Nucleus accumbens (tissue), 56 donors: ENCODE data around the gene CARHSP1.
"Not testable (repeated sequence)": the region's sequence is repeated elsewhere in the genome, so short reads cannot be mapped to it uniquely, and the experiment has no call there.

Source experiments
- DNase-seq, 56 donors: peaks; one replicate each; lab custom pipeline; 2025; lab: John Stamatoyannopoulos, UW

Gene CARHSP1

DNA sequence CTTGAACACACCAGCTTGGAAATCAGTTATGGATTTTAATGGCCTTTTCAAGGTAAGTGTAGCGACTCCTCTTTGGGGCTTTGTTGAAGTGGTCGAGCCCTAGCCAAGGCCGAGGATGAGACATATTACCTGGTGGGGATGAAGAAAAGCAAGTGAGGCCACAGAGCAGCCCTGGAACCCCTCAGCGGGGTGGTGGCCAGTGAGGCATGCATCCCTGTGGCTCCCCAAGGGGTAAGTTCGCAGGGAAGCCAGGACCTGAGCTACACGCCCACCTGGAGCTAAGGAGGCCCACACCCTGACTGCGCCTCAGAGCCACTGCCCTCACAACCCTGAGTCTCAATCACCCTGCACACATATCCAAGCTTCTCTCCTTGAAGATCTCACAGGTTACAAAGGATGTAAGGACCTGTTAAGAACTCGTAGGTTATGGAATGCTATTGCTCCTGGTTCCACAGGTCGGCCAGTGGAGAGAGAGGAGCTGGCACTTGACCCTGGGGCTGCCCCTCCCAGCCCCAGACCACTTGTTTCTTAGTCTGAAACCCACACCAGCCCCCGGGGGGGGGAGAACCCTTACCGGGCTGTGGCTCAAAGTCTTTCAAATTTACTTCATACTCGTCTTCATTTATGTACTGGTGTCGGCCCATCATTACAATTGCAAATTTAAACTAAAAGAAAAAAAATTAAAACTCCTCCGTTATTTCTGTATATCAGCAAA is 25.3 kb upstream of the CARHSP1 start:
- DNase-seq = no peak

DNA sequence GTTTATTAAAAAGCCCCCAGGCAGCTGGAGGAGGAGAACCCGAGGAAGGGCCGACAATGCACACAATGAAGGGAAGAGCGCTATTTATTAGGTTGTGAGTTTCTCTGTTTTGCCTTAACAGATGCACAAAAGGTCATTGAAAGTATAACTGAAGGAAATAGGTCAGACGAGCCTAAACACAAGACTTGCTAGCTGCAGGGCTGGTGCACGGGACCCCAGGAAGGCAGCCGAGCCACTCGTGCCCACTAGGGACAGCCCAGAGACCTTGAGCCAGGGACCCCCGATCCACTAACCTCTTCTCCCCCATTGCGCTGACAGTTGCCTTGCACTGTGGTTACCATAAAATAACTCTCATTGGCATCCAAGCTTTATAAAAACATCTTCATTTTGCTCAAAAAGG is 24.6 kb upstream of the CARHSP1 start:
- no peak for DNase-seq

DNA sequence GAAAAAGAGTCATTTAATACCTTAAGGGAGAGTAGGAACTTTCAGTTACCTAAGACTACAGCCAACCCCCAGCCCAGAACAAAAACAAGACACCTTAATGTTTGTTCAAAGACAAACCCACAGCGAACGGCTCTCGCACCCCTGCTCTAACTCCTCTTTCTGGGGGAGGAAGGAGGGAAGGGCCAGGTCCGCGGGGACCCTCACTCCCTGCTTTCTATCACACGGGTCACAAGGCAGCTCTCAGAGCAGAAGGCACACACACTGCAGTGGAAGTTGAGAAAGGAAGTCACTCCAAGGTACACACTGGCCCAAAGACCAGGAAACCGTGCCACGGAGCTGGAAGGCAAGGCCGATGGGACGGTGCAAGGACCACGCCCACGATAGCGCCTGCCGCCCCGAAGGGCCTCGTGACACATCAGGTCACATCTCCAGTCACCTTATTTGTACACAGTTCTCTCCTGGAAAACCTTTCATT is 23.3 kb upstream of the CARHSP1 start:
- no peak for DNase-seq

DNA sequence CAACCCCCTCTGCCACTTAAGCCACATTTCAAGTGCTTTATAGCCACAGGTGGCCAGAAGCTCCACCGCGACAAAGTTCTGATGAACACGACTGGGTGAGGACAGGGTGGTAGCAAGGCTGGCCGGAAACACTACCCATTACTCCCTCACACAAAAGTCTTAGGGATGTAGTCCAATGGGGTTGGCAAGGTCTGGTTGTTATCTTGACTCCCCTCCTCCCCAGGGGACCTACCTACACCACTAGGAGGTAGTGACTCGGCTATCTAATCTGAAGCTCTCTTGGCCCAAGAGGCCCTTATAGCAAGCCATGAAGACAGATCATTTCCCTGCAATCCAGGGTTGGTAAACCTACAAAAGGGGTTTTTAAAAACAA is 21.7 kb upstream of the CARHSP1 start:
- no peak for DNase-seq

DNA sequence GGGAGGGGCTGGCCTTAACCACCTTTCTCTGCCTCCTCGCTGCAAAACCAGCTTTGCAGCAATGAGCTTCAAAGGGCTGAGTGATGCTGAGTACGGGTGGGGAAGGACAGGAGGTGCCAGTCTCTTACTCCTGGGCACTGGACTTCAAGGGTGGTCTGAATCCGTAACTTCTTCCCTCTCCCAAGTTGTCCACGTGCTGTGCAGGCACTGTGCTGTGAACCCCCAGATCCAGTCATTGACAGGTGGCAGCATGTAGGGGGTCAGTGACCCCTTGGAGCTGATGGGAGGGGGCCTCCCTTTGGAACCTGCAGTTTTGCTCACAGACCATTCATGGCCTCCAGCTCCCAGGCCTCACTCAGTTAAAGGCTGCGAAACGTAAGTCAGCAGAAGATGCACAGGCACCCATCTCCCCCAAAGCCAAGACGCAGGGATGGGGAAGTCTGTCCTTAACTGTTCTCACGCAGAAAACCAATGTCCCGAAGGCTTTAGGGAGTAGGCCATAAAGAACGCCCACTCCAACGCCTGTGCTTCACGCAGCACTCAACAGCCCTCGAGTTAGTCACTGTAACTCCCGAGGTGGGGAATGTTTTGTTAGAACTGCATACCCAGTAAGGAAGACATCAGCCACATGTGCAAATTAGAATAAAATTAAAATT is 21.2 kb upstream of the CARHSP1 start:
- peak in 1 of 56 donors; percentile 21 for DNase-seq

DNA sequence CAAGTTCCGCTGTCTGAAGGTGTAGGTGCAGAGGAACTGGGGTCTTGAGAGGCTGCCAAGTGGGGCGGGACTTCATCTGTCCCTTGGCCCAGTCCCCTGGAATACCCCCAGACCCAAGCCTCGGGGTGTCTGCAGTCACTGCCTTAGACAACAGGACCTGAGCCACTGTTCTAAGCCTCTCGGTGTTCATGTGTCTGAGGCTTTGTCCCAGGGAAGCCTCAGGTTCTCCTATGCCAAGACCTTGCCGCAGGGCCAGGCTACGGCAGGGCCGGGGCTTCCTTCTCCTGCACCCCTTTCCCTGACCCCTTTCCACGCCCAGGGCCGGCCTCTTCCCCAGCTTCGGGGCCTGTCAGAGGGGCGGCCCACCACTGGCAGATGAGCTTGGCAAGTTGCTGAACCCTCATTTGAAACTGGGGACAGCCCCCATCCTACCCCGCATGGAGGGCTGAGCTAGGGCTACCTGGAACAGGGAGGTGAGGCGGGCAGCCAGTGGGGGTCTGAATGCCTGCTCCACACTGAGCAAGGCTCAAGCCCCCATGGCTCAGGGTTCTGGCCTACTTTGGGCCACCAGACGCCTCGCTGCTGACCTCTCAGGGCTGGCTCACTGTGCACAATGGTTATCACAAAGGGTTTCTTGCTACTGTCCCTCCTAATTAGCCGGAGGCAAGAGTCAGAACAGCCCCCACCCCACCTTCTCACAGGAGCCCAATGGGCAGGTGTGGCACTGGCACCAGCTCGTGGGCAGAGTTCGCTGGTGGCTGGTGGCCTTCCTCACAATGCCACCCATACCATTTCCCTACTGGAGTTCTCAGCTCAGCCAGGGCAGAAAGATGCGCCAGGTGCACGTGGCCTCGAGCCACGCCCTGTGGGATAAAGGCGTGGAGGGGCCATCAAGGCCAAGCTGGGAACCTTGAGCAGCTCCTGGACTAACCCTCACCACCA is 20.4 kb upstream of the CARHSP1 start:
- no peak for DNase-seq

DNA sequence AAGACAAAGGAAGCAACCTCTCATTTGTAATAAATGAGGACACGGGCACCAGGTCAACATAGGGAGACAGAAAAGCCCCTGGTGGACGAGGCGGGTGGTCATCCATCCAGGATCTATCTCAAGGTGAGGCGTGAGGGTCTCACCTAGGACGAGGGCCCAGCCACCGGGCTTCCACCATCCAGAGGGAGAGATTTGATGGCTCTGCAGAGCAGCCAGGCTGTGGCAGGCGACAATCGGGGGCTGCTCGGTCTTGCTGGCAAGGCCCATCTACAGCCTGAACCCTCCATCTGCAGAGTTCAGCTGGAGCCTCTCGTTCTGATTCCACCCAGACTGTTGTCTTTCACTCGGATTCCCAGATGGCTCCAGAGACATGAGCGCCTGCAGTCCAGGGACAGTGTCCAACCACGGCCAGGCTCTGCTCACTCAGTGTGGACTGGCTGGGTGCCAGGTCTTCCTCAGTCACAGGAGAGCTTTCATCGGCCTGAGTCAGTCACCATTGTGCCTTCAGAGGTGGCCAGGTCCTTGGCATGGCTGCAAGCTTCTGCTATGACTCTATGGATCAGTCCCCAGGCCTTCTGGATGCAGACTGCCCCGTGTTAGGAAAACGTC is 19.2 kb upstream of the CARHSP1 start:
- peak in 50 of 56 donors; percentile 7 to 95 (median 46) for DNase-seq

DNA sequence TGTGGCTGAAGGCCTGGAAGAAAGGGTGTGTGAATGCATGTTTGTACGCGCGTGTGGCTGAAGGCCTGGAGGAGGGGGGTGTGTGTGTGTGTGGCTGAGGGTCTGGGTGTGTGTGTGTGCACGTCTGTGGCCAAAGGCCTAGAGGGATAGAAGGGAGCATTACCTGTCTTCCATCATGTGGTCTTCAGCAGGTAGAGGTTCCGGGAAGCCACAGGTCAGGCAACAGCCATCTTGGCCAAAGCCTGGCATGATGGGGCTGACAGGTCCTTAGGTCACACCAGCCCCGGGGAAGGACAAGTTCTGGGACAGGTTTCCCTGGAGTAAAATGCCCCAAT is 18.6 kb upstream of the CARHSP1 start:
- no peak for DNase-seq

DNA sequence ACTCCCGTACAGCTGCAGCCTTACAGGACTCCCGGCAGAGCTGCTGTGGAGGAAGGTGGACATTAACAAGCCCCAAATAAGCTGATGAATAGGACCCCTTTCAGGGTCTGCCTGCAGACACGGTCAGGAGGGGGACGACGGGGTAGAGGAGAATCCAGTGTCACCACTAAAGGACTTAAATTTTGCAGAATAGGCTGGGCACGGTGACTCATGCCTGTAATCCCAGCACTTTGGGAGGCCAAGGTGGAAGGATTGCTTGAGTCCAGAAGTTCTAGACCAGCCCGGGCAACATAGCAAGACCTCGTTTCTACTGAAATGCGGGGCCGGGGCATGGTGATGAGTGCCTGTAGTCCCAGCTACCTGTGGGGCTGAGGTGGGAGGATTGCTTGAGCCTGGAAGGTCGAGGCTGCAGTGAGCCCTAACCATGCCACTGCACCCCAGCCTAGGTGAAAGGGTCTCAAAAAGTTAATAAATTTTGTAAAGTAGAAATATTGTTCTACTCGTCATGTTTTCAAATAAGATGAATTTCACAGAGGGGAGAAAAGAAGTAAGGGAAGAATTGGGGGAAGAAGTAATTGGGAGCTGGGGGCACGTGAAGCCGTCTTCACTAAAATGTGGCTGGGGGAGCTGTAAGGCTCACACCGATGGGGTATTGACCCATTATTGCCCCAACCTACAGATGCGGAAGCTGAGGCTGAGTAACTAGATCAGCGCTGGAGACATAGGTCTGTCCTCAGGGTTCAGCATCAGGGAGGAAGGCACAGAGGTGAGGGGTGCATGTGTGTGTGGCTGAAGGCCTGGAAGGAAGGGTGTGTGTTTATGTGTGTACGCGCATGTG is 18.0 kb upstream of the CARHSP1 start:
- no peak for DNase-seq

DNA sequence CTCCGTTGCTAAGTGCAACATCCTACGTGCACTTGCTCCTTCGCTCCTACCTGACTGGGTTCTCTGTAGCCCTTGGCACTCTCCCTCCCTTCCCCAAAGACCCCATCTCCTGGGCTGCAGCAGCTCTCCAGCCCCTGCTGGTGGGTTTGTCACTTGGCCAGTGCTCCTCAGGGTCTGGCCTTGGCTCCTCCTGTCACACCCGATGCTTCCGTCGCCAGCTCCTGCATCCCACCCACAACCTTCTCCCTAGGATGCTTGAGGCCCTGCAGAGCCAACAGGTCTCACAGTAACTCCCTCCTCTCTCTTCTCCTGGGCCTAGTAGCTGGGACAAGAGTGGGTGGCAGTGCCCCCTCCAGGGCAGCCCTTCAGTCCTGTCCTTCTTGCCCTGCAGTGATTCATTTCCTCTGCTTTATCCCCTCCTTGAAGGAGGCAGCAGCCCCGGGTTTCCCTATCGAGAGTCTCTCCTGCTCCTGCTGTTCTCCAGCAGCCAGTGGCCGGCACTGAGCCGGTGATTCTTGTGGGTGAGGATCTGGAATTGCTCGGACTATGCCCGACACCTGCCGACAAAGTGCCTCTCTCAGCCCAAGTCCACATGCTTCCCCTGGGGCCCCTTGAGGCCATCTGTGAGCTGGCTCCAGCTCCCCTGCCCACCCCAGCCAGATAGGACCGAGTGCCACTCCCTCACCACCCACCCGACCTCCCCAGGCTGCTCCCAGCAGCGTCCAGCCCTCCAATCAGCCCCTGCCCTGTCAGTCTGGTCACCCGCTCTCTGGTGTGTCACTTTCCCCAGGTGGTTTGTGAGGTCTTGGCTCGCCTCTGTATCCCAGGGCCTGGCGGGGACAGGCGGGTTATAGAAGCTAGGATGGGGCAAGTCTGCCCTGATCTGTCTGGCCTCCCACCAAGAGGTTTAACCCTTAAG is 17.1 kb upstream of the CARHSP1 start:
- DNase-seq = no peak

DNA sequence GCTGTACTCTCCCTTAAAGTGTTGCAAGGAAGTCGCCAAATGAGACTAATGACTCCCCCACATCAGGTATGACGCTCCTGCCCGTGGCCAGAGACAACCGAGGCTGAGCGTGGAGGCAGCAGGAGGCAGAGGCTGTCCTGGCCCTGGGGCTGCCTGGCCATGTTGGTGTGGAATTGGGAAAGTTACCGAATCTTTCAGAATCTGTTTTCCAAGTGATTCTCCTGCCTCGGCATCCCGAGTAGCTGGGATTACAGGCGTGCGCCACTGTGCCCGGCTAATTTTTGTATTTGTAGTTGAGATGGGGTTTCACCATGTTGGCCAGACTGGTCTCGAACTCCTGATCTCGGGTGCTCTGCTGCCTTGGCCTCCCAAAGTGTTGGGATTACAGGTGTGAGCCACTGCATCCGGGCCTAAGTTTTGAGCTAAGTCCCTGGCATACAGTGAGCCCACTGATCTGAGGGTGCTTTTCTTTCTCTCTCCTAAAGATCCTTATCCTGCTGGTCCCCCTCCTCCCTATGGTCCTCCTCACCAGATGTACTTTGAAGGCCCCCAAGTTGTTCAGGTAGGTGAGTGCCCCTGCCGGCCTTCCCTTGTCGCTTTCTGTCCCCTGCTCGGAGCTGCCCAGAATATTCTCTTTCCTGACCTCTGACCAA is 14.0 kb upstream of the CARHSP1 start:
- no peak for DNase-seq

DNA sequence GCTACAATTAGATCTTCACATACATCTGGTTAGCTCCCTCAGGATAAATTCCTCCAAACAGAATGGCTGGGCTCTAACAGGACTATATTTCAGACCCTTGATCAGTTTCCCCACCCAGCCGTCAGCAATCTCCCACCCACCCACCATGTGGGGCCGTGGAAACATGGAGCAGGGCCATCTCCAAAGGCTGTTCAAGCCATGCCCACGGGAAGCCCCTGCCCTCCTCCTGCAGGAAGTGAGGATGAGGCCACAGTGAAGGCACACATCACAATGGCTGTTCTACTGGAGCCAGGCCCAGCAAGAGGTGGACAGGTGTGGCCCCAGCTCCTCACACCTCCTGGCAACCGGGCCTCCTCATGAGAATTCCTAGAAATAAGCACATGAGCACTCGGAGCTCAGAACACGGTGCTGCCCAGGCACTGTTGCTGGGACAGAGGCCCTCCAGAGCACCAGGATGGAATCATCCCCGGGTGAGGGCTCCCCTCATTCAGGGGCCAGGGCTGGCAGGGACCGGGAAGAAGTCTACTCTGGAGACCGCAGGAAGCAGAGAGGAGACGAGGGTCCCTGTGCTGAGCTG is 13.3 kb upstream of the CARHSP1 start, which contains the start of gene LITAFD:
TSS of gene LITAFD (plus strand) at position 311 of the 577 bp plus-strand sequence. CDS start 2,005 bp downstream, outside the sequence.
- DNase-seq = no peak

DNA sequence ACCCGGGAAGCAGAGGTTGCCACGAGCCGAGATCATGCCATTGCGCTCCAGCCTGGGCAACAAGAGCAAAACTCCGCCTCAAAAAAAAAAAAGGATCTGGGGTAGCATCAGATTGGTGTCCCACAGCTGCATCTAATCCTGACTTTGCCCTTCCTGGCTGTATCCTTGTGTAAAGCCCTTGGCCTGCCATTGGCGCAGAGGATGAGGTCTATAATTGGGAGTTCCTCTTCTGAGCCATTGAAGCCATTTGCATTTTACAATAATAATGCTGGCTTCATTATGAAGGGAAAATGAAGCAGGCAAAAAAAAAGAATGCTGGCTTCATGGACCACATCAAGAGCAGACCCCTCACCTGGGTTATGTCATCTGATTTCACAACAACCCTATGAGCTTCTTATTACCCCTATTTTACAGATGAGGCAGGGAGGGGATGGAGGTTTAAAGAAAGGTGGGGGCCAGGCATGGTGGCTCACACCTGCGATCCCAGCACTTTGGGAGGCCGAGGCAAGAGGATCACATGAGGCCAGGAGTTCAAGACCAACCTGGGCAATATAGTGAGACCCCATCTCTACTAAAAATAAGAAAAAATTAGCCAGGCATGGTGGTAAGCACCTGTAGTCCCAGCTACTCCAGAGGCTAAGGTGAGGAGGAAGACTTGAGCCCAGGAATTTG is 12.2 kb upstream of the CARHSP1 start:
- DNase-seq = no peak

DNA sequence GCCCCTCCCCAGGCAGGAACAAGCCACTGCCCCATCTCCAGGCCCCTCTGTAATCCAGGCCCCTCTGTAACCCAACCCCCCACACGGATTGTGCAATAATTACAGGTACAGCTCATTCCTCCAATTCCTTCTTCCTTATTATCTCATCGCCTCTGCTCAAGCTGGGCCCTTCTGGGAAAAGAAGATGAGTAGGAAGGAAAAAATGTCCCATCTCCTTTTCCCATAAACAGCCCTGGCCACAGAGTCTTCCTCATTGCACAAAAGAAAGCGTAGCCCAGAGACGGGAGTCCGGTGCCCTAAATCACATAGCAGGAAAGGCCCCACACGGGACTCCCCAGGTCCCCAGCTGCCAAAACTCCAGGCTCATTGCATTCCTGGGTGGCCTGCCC is 9.7 kb upstream of the CARHSP1 start:
- no peak for DNase-seq

DNA sequence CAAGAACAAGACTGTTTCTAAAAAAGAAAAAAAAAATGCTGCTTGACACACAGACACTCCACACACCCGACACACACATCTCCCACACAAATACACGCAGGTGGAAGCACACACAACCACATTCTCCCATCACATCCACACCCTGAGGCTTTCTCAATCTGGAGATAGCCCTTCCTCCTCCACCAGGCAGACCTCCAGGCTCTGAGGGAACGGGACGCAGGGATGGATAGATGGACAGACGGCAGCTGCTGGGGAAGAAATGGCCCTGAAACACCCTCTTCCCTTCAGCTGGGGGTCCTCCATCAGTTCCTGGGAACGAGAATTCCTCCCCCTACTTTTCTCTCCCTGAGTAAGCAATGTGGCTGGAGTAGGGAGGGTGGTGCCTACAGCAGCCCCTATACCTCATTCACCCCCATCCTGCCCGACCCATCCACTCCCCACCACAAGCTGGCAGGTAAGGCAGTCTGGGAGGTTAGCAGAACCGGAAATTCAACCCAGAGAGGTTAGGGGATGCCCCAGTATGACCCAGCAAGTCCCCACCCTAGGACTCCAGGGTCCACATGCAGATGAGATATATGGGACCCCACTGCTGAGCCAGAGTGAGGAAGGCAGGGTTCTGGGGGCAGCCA is 9.2 kb upstream of the CARHSP1 start:
- no peak for DNase-seq

DNA sequence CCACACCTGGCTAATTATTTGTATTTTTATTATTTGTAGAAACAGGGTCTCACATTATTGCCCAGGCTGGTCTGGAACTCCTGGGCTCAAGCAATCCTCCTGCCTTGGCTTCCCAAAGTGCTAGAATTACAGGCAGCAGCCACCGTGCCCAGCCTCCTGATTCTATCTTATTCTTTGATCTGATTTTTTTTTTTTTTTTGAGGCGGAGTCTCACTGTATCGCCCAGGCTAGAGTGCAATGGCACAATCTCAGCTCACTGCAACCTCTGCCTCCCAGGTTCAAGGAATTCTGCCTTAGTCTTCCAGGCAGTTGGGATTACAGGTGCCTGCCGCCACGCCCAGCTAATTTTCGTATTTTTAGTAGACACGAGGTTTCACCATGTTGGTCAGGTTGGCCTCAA is 6.5 kb upstream of the CARHSP1 start:
- DNase-seq = not testable (repeated sequence)

DNA sequence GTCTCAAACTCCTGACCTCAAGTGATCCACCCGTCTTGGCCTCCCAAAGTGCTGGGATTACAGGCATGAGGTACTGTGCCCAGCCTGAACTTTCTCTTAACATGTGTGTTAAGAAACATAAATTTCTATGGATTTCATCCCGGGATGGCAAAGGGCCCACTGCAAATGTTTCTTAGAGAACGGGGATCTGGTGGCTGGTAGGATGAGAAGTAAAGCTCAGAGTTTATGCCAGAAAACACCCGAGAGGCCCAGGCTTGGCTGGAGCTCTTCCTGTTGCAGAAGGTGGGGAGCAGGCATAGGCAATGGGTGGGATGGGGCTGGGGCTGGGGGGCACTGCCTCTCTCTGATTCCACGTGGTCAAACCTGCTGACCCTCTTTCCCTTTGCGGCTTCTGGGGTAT is 5.6 kb upstream of the CARHSP1 start:
- DNase-seq = no peak
